GM18951 (cell line): Measurements from ENCODE around the gene NOC2L.

Source experiments
- POLR2A ChIP-seq: IDR thresholded peaks from 4 replicates; pipeline ENCODE4 v1.6.1; 2011; ENCODE audit warnings: mild to moderate bottlenecking; ENCODE audit not compliant: insufficient read length, insufficient read depth; ENCODE audit errors: extremely low read depth
- in situ Hi-C: fragments of 300-500 bp; cut with MboI; formaldehyde crosslinking; loops from one replicate; pipeline ENCODE4 v1.12.0; 2022; ENCODE audit warnings: low sequenced_read_pairs, mixed read lengths, inconsistent platforms; ENCODE audit not compliant: unreplicated experiment

NOC2L gene

GRCh38 chr1:975896-976683 lies 17.0 kb upstream of the NOC2L start:
- TF ChIP-seq POLR2A: no peak
- in situ Hi-C loops: no loop called here

DNA sequence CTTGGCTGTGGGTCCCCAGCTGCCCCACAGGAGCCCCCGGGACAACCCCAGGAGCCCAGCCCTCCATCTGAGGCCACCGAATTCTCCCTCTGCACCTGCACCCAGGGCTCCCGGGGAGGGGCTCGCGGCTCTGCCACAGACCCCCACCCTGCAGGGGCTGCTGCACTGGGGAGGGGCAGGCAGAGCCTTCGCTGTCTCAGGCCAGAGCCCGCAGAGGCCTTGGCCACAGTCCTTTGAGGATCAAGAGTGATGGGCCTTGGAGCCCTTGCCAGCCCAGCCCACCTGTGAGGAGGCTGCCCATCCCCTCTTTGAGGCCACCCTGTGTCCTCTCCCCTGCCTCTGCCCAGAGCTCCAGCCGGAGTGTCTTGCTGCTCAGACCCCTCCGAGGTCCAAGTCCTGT lies 16.3 kb upstream of the NOC2L start:
- in situ Hi-C loops: no loop called here

GRCh38 chr1:974687-975328 lies 15.8 kb upstream of the NOC2L start:
- TF ChIP-seq POLR2A: no peak
- in situ Hi-C loops: loop anchor here (5.0 kb wide), 1 partner anchor 32 kb away; no protein-coding TSS in a partner anchor

More for the DNA sequence above, 16.3 kb upstream of the NOC2L start:
- TF ChIP-seq POLR2A: no peak

- TF ChIP-seq POLR2A: no peak
- in situ Hi-C loops: loop anchor here (5.0 kb wide), 1 partner anchor 33 kb away; no protein-coding TSS in a partner anchor
Measured at GRCh38 chr1:974293-974640, 15.2 kb upstream of the NOC2L start.

GRCh38 chr1:973459-974292 lies 14.6 kb upstream of the NOC2L start:
- in situ Hi-C loops: loop anchor here (5.0 kb wide), 1 partner anchor 34 kb away; no protein-coding TSS in a partner anchor
- TF ChIP-seq POLR2A: no peak

DNA sequence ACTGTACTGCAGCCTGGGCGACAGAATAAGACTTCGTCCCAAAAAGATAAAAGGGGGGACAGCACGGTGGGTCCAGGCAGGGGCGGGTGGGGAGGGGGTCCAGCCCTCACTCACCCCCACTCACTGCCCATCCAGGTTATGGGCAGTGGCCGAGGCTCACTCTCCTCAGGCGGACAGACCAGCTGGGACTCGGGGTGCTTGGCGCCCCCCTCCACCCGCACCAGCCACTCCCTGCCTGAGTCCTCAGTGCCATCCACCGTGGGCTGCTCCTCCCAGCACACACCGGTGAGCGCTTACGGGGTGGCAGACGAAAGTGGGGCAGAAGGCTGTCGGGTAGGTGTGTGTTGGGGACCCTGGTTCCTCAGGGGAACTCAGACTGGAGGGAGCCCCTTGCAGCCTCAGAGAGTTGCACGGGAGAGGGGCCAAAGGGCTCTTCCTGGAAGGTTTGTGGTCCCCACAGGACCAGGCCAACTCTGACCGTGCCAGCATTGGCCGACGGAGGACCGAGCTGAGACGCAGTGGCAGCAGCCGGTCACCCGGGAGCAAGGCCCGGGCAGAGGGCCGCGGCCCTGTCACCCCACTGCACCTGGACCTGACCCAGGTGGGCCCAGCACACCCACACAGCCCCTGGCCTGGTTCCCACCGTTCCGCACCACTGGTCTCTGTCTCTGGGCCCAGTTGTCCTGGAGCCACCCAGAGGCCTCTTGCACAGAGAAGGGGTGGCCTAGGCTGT lies 13.8 kb upstream of the NOC2L start:
- TF ChIP-seq POLR2A: no peak
- in situ Hi-C loops: loop anchor here (5.0 kb wide), 1 partner anchor 34 kb away; no protein-coding TSS in a partner anchor

- in situ Hi-C loops: loop anchor here (5.0 kb wide), 1 partner anchor 35 kb away; no protein-coding TSS in a partner anchor
- no peak for TF ChIP-seq POLR2A
Measured at GRCh38 chr1:971751-972506, 12.9 kb upstream of the NOC2L start.

DNA sequence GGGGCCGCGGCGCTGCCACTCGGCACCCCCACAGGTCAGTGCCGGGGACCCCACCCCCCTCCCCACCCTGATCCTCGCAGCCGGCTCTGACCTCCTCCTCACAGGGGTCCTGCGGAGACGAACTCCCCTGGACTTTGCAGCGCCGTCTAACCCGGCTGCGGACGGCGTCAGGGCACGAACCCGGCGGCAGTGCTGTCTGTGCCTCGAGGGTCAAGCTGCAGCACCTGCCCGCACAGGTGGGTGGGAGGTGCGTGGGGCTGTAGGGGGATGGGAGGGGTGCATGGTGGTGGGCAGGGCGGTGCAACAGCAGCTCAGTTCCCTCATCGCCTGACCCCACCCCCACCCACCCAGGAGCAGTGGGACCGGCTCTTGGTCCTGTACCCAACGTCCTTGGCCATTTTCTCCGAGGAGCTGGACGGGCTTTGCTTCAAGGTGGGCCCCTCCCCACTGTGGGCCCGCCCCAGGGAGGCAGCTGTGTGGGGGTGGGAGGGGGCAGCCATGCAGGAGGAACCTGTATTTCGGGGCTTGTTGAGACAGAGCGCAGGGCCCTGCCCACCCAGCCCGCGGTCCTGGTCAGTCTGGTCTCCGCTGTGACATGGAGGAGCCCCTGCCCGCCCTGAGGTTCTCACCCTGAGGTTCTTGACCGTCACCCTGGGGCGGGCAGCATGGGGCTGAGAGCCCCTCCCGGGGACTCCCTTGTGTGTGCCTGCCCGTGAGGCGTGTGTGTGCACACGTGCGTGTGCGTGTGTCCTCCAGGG lies 12.1 kb upstream of the NOC2L start:
- TF ChIP-seq POLR2A: no peak
- in situ Hi-C loops: loop anchor here (5.0 kb wide), 1 partner anchor 36 kb away; no protein-coding TSS in a partner anchor

DNA sequence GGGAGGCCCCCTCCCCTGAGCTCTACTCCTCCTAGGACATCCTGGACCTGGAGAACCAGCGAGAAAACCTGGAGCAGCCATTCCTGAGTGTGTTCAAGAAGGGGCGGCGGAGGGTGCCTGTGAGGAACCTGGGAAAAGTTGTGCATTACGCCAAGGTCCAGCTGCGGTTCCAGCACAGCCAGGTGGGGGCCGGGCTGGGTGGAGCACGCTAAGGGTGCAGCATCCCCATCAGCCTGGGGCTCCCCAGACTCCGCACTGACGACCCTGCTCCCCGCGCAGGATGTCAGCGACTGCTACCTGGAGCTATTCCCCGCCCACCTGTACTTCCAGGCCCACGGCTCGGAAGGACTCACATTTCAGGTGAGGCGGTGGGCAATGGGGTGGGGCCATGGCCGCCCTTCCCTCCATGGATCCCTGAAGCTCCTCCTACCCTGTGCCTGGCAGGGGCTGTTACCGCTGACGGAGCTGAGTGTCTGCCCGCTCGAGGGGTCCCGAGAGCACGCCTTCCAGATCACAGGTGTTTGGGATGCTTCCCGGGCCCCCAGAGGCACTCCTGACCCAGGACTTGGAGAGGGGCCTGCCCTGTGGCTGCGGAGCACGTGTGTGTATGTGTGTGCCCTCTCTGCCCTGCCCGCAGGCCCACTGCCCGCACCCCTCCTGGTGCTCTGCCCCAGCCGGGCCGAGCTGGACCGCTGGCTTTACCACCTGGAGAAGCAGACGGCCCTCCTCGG lies 11.4 kb upstream of the NOC2L start:
- in situ Hi-C loops: loop anchor here (5.0 kb wide), 1 partner anchor 37 kb away; no protein-coding TSS in a partner anchor

DNA sequence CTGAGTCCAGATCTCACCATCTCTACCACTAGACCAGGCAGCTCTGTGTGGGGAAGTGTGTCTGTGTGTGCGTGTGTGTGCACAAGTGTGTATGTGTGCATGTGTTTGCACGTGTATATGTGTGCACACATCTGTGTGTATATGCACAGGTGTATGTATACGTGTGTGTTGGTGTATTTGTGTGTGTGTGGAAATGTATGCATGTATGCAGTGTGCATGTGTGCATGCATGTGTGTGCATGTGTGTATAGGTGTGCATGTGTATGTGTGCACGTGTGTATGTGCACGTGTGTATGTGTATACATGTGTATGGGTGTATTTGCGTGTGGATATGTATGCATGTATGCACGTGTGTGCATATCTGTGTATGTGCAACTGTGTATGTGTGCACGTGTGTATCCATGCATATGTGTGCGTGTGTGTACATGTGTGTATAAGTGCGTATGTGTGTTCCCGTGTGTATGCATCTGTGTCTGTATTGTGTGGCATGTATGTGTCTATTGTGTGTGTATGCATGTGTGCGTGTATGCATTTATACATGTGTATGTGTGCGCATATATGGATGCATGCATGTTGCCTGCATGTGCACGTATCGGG lies 10.3 kb upstream of the NOC2L start:
- in situ Hi-C loops: no loop called here
- TF ChIP-seq POLR2A: no peak

More for the DNA sequence above, 11.4 kb upstream of the NOC2L start:
- no peak for TF ChIP-seq POLR2A
